ENCODE results near the gene SSX3.
"Not testable (repeated sequence)": the region's sequence is repeated elsewhere in the genome, so short reads cannot be mapped to it uniquely, and the experiment has no call there.

Gene SSX3, protein sequence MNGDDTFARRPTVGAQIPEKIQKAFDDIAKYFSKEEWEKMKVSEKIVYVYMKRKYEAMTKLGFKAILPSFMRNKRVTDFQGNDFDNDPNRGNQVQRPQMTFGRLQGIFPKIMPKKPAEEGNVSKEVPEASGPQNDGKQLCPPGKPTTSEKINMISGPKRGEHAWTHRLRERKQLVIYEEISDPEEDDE

DNA sequence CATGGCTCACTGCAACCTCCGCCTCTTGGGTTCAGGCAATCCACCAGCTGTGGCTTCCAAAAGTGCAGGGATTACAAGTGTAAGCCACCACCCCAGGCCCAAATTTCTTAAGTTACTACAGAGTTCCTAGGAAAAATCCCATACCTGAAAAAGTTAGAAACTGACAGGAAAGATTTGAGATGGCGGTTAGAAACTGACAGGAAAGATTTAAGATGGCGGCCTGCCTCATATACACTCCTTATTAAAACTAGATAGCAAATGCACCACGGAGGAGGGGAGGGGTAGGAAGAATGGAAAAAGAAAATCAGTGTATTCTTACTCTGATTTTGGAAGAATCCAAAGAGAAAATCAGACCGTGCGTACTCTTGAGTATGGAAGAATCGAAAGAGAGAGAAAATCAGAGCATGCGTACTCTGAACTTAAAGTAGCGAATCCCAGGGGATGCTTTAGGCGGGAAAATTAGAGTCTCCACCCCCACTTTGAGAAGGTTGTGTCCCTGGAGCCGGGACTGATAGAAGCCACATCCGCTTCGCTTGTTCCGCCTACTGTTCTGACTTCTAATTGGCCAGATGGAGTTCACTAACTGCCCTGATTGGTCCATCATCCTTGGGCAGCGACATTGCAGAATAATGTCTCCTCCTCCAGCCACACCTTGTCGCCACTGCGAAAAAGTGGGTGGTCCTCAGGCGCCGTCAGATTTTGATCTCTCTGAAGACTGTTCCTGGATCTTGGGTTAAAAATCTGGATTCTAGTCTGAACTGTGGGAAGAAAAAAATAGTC is at the start of gene SSX3:
Gene SSX3 (minus strand): TSS at position 389 of the 780 bp plus-strand sequence. CDS start 1,454 bp downstream, outside the sequence.
- not testable (repeated sequence) for DNase-seq

DNA sequence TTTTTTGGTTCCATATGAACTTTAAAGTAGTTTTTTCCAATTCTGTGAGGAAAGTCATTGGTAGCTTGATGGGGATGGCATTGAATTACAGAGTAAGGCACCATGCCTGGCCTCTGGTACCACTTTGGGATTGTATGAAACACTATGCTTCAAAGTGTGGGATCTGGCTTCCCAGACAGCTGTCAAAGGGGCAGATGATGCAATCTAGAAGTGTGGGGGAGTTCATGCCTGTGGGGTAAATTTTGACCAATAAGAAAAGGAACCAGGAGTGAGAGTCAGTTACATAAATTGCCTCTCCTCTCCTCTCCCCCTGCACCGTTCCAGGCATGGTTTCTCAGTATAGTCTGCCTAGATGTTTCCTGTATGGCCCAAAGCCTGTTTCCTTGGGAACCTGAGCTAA is 41.3 kb upstream of the SSX3 start:
- DNase-seq, result not testable (repeated sequence)

DNA sequence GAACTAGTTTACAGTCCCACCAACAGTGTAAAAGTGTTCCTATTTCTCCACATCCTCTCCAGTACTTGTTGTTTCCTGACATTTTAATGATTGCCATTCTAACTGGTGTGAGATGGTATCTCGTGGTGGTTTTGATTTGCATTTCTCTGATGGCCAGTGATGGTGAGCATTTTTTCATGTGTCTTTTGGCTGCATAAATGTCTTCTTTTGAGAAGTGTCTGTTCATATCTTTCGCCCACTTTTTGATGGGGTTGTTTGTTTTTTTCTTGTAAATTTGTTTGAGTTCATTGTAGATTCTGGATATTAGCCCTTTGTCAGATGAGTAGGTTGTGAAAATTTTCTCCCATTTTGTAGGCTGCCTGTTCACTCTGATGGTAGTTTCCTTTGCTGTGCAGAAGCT is 40.4 kb upstream of the SSX3 start:
- not testable (repeated sequence) for DNase-seq

DNA sequence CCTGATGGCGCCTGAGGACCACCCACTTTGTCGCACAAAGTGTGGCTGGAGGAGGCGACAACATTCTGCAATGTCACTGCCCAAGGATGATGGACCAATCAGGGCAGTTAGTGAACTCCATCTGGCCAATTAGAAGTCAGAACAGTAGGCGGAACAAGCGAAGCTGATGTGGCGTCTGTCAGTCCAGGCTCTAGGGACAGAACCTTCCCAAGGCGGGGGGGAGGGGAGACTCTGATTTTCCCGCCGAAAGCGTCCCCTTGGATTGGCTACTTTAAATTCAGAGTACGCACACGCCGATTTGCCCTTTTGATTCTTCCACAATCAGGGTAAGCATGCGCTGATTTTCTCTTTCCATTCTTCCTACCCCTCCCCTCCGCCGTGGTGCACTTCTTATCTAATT is 26.7 kb upstream of the SSX3 start, which contains the start of gene SSX4:
Gene SSX4 (plus strand): TSS at position 301 of the 400 bp plus-strand sequence. CDS start 515 bp downstream, outside the sequence.
- DNase-seq, result not testable (repeated sequence)

DNA sequence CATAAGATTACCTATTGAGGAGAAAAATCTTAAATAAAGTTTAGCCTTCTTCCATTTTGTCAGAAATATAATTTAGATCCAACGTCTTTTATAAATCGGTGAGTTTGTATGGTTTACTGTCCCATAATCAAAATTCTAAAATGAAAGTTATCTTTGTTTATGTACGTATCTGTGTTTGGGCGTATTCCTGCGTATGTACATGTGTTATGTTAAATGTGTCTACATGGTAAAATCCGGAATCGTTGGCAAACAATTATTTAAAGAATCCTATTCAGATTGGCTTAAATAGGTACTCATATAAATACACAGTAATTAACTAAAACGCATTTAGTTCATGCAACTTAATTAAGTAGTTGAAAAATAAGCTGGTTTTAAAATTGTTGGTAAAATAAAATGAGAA is 13.9 kb upstream of the SSX3 start:
- not testable (repeated sequence) for DNase-seq

DNA sequence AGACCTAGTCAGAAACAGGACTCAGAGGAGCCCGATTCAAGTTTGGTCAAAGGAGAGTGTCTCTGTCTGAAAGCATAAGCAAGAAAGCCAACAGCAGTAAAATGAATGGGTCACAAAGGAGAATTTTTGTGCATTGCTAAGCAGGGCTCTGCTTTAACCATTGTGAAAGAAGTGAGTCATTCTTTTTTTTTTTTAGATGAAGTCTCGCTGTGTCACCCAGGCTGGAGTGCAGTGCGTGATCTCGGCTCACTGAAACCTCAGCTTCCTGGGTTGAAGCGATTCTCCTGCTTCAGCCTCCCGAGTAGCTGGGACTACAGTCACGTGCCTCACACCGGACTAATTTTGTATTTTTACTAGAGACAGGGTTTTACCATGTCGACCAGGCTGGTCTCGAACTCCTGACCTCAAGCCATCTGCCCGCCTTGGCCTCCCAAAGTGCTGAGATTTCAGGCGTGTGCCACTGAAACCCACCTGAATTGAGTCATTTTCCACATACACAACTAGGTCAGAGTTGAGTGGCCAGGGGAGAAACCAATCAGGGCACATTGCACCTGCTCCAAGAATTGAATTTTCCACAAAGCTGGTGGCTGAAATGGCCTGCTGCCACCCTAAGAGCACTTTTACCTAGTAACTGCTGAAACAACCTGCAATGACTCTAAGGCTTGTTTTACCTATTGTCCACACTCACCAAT is 11.4 kb upstream of the SSX3 start:
- not testable (repeated sequence) for DNase-seq

DNA sequence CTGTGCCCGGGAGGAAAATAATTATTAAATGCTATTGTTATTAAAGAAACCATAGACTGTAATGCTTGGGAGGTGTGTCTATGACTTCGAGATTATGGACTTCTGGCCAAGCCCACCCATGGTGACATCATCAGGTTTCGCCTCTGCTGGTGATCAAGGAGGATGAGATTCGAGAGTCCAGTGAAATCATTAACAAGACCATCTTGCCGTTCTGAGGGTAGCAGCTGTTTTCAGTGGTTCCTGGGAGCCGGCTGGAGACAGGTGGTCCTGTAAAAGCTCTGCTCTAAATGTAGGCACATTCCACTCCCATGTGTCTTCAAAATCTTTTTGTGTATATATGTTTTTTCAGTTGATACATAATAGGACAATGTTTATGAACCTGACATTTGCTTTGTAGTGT is 2.8 kb upstream of the SSX3 start:
- not testable (repeated sequence) for DNase-seq

DNA sequence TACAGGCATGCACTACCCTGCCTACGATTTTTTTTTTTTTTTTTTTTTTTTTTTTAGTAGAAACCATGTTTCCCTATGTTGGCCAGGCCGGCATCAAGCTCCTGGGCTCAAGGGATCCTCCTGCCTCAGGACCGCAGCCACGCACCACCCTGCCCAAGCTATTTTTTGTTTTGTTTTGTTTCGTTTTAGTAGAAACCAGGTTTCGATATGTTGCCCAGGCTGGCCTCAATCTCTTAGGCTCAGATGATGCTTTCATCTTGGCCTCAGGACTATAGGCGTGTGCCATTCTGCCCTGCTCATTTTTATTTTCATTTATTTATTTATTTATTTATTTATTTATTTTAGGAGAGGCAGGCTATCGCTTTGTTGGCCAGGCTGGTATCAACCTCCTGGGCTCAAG is 1.2 kb upstream of the SSX3 start:
- TF ChIP-seq GATA1 (IDR thresholded peaks at IDR 0.05; ENCODE audit: low read depth, low read length) (no peak), POLR2A (IDR thresholded peaks at IDR 0.05; ENCODE audit: low read length) (no peak)

DNA sequence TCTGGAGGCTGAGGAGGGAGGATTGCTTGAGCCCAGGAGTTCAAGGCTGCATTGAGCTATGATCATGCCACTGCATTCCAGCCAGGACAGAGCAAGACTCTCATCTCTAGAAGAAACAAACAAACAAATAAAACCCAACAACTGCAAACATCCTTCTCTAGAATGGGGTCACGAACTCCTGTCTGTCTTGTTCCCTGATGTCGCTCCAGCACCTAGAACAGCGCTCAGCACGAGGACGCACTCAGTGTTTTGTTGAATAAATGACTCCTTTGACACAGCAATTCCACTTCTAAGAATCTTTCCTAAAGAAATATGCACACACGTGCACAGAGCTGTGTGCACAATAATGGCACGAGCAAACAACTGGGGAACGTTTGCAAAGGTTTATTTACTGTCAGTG is 10.4 kb downstream of the SSX3 start:
- DNase-seq, result not testable (repeated sequence)

More for the DNA sequence above, 1.2 kb upstream of the SSX3 start:
- DNase-seq, result no peak

DNA sequence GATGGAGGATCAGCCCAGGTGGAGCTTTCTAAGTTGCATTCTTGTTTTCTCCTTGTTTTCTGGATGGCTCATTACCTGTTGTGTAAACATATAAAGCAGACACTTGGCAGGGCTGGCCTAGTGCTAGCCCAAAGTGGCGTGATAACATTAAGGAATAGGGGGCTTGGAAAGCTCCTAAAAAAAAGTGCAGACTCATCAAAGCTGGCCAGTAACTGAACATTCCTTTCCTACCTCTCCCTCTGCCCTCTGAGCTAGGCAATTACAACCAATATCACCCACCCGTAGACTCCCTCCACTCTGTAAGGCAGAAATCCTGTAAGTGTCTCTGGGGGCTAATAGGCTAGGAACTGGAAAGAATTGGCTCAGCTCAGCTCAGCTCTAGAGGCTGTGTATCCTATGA is 42.5 kb downstream of the SSX3 start:
- DNase-seq, result not testable (repeated sequence)

DNA sequence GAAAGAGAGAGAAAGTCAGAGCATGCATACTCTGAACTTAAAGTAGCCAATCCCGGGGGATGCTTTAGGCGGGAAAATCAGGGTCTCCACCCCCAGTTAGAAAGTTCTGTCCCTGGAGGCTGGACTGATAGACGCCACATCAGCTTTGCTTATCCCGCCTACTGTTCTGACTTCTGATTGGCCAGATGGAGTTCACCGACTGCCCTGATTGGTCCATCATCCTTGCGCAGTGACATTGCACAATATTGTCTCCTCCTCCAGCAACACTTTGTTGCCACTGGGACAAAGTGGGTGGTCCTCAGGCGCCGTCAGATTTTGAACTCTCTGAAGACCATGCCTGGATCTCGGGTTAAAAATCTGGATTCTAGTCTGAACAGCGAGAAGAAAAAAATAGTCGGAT is 50.3 kb downstream of the SSX3 start:
- no peak for TF ChIP-seq POLR2A (IDR thresholded peaks at IDR 0.05; ENCODE audit: low read length)
- TF ChIP-seq GATA1 (IDR thresholded peaks at IDR 0.05; ENCODE audit: low read depth, low read length), result no peak
- no peak for DNase-seq
